T-helper 9 cell (primary cell): Measurements from ENCODE around the gene CCDC9.
"Not testable (repeated sequence)": the region's sequence is repeated elsewhere in the genome, so short reads cannot be mapped to it uniquely, and the experiment has no call there.

Source experiments
- DNase-seq: peaks from one replicate; pipeline ENCODE4 v3.0.0-alpha.2; 2020

CCDC9 gene

GRCh38 chr19:47232422-47233211 lies 23.7 kb upstream of the CCDC9 start:
- no peak for DNase-seq

- no peak for DNase-seq
Observed at GRCh38 chr19:47236072-47236675, 20.2 kb upstream of the CCDC9 start.

- DNase-seq: no peak
Observed at GRCh38 chr19:47239152-47239551, 17.2 kb upstream of the CCDC9 start.

- DNase-seq: peak; percentile 60
Observed at GRCh38 chr19:47239610-47240296, 16.6 kb upstream of the CCDC9 start.

GRCh38 chr19:47240556-47240955 lies 15.8 kb upstream of the CCDC9 start:
- no peak for DNase-seq

- DNase-seq: peak; percentile 94
Observed at GRCh38 chr19:47240996-47241918, 15.1 kb upstream of the CCDC9 start.

GRCh38 chr19:47241919-47242577 lies 14.3 kb upstream of the CCDC9 start:
- DNase-seq: no peak

- DNase-seq: no peak
Observed at GRCh38 chr19:47243364-47243775, 13.0 kb upstream of the CCDC9 start.

GRCh38 chr19:47243776-47244547 lies 12.4 kb upstream of the CCDC9 start:
- DNase-seq: peak; percentile 81

- peak; percentile 83 for DNase-seq
Observed at GRCh38 chr19:47247308-47247990, 8.9 kb upstream of the CCDC9 start.

GRCh38 chr19:47253016-47253415 lies 3.3 kb upstream of the CCDC9 start:
- not testable (repeated sequence) for DNase-seq

- no peak for DNase-seq
Observed at GRCh38 chr19:47253467-47253881, 2.9 kb upstream of the CCDC9 start.

- no peak for DNase-seq
Observed at GRCh38 chr19:47253970-47254369, 2.4 kb upstream of the CCDC9 start.

GRCh38 chr19:47256693-47257410 lies 527 bp downstream of the CCDC9 start:
- DNase-seq: peak; percentile 99

GRCh38 chr19:47257411-47258169 lies 1.3 kb downstream of the CCDC9 start:
- no peak for DNase-seq

- DNase-seq: no peak
Observed at GRCh38 chr19:47258434-47258833, 2.1 kb downstream of the CCDC9 start.

GRCh38 chr19:47258895-47259555 lies 2.7 kb downstream of the CCDC9 start:
- DNase-seq: no peak

GRCh38 chr19:47260476-47260875 lies 4.2 kb downstream of the CCDC9 start:
- no peak for DNase-seq
